ENCODE measurements around the gene JARID2. TPM values are rescaled to one million over a fixed set of nuclear protein-coding genes. Genes with fewer than 3 reads are reported as not detected.

The JARID2 gene
- polyA plus RNA-seq, 1 experiment, result 9.7 TPM

GRCh38 chr6:15477746-15478145 is 231.9 kb downstream of the JARID2 start:
- H3K27me3 ChIP-seq (ENCODE audit: control insufficient read depth, insufficient read depth, low read length), result no peaks in the 10 kb centered on the region
- POLR2A ChIA-PET, result interaction anchor here (0.6 kb wide), 1 partner anchor 33 kb away, joined by 5 read pairs; no protein-coding TSS in a partner anchor
- no peaks in the 10 kb centered on the region for H3K9me3 ChIP-seq (ENCODE audit: control insufficient read depth, insufficient read depth, low read length)
- H3K27ac ChIP-seq (ENCODE audit: low read depth, low read length), result peak overlapping the region; percentile 83
- TF ChIP-seq, protein P1, sequence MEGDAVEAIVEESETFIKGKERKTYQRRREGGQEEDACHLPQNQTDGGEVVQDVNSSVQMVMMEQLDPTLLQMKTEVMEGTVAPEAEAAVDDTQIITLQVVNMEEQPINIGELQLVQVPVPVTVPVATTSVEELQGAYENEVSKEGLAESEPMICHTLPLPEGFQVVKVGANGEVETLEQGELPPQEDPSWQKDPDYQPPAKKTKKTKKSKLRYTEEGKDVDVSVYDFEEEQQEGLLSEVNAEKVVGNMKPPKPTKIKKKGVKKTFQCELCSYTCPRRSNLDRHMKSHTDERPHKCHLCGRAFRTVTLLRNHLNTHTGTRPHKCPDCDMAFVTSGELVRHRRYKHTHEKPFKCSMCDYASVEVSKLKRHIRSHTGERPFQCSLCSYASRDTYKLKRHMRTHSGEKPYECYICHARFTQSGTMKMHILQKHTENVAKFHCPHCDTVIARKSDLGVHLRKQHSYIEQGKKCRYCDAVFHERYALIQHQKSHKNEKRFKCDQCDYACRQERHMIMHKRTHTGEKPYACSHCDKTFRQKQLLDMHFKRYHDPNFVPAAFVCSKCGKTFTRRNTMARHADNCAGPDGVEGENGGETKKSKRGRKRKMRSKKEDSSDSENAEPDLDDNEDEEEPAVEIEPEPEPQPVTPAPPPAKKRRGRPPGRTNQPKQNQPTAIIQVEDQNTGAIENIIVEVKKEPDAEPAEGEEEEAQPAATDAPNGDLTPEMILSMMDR (IDR thresholded peaks at IDR 0.05; ENCODE audit: low read depth, low read length), result no peak
- no peak overlapping the region for H3K4me3 ChIP-seq (ENCODE audit: low read depth, low read length)
- no peak for DNase-seq (ENCODE audit: low read depth, low spot score)
- CTCF ChIA-PET, result interaction anchor here (0.5 kb wide), 1 partner anchor 522 kb away, joined by 3 read pairs; no protein-coding TSS in a partner anchor

DNA sequence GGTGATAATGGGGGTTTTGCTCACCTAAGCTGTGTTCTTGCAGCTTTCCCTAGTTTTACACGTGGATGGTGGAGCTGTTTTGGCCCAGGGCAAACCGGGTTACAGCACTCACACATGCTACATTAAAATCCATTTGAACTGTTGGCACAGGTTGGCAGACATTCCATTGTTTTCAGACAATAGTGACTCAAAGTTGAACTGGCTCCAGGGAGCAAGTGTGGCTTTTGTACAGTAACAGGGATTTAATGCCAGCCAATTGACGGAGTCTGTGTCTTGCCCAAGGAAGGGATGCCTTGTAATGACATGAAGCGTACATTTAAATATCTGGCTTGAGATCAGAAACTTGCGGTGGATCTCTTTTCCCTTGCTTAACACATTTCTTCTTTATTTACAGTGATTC is 233.9 kb downstream of the JARID2 start:
- Histone ChIP-seq H3K27me3 (ENCODE audit: control insufficient read depth, insufficient read depth, low read length) (no peaks in the 10 kb centered on the region), H3K9me3 (ENCODE audit: control insufficient read depth, insufficient read depth, low read length) (no peaks in the 10 kb centered on the region), H3K4me3 (ENCODE audit: low read depth, low read length) (no peak overlapping the region), H3K27ac (ENCODE audit: low read depth, low read length) (no peak overlapping the region)
- POLR2A ChIA-PET, result no interaction called here
- DNase-seq (ENCODE audit: low read depth, low spot score), result no peak
- CTCF ChIA-PET, result no interaction called here
- TF ChIP-seq, protein P1 (IDR thresholded peaks at IDR 0.05; ENCODE audit: low read depth, low read length), result no peak

GRCh38 chr6:15480525-15480924 is 234.7 kb downstream of the JARID2 start:
- no peaks in the 10 kb centered on the region for H3K27me3 ChIP-seq (ENCODE audit: control insufficient read depth, insufficient read depth, low read length)
- TF ChIP-seq, protein P1 (IDR thresholded peaks at IDR 0.05; ENCODE audit: low read depth, low read length), result no peak
- DNase-seq (ENCODE audit: low read depth, low spot score), result no peak
- no peaks in the 10 kb centered on the region for H3K9me3 ChIP-seq (ENCODE audit: control insufficient read depth, insufficient read depth, low read length)
- ChIA-PET POLR2A (no interaction called here), CTCF (no interaction called here)
- H3K4me3 ChIP-seq (ENCODE audit: low read depth, low read length), result no peak overlapping the region
- H3K27ac ChIP-seq (ENCODE audit: low read depth, low read length), result no peak overlapping the region

DNA sequence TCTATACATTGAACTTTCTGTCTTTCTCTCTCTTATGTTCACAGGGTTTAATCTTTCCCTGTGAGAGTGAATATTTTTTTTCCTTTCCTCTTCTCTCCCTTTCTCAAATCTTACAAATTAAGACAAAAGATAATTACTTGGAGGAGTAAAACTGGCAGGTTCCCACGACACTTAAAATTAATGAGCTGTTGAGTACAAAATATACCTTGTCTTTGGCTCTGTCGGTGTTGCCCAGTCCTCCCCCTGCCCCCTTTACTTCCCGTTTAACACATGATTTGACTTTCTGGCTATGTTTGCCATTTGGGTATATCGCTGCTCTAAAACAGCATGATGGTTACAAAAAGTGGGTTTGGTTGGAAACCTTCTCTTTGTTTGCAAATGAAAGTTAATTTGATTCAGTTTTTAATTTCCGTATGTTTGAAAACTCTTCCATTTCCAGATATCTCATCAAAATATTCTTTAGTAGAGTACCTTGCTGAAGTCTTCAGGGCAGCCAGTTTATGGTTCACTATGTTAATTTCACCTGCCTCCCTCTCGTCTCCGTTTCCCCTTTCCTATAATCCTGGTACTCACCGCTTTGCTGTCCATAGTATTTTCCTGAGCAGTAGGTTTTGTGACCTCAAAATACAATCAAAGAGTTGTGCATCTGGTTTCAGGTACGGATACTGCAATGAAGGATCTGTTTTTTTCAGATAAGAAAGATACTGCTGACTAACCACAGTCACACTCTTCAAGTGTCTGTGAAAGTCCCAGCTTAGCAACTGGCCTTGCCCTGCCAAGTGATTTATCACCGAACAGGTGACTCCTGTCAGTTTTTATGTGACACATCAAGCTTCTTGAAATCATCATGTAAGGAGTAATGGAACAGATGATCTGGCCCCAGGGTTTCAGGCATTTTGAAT is 235.8 kb downstream of the JARID2 start:
- H3K4me3 ChIP-seq (ENCODE audit: low read depth, low read length), result no peak overlapping the region
- no peak overlapping the region for H3K27ac ChIP-seq (ENCODE audit: low read depth, low read length)
- DNase-seq (ENCODE audit: low read depth, low spot score), result no peak
- POLR2A ChIA-PET, result no interaction called here
- CTCF ChIA-PET, result interaction anchor here (0.6 kb wide), 1 partner anchor 369 kb away, joined by 4 read pairs; no protein-coding TSS in a partner anchor
- TF ChIP-seq, protein P1 (IDR thresholded peaks at IDR 0.05; ENCODE audit: low read depth, low read length), result no peak
- no peaks in the 10 kb centered on the region for H3K27me3 ChIP-seq (ENCODE audit: control insufficient read depth, insufficient read depth, low read length)
- H3K9me3 ChIP-seq (ENCODE audit: control insufficient read depth, insufficient read depth, low read length), result no peaks in the 10 kb centered on the region

DNA sequence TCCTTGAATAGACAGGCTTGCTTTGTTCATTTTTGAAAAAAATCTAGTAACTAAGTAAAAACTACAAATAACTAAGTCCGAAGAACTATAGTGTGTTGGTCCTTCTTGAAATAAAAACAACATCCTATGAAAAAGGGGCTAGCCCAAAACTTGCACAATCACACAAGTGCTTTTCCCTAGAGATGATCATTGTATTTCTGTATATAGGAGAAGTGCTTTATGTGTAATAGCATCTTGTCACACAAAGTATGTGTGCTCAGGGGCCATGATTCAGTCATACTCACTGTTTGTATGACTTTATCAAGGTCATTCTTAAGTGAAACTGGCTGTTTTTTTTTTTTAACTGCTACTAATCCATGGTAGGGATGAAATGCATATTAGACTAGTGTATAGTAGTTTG is 237.2 kb downstream of the JARID2 start:
- no peak for DNase-seq (ENCODE audit: low read depth, low spot score)
- H3K9me3 ChIP-seq (ENCODE audit: control insufficient read depth, insufficient read depth, low read length), result no peaks in the 10 kb centered on the region
- H3K27ac ChIP-seq (ENCODE audit: low read depth, low read length), result no peak overlapping the region
- CTCF ChIA-PET, result no interaction called here
- POLR2A ChIA-PET, result no interaction called here
- TF ChIP-seq, protein P1 (IDR thresholded peaks at IDR 0.05; ENCODE audit: low read depth, low read length), result no peak
- no peaks in the 10 kb centered on the region for H3K27me3 ChIP-seq (ENCODE audit: control insufficient read depth, insufficient read depth, low read length)
- no peak overlapping the region for H3K4me3 ChIP-seq (ENCODE audit: low read depth, low read length)
